Measurements from ENCODE around the gene NFASC. TPM values are rescaled to one million over a fixed set of nuclear protein-coding genes. Genes with fewer than 3 reads are reported as not detected.

NFASC gene
- total and polyA plus RNA-seq, 2 donors from 2014 or later = 23.2 to 29.9 TPM

DNA sequence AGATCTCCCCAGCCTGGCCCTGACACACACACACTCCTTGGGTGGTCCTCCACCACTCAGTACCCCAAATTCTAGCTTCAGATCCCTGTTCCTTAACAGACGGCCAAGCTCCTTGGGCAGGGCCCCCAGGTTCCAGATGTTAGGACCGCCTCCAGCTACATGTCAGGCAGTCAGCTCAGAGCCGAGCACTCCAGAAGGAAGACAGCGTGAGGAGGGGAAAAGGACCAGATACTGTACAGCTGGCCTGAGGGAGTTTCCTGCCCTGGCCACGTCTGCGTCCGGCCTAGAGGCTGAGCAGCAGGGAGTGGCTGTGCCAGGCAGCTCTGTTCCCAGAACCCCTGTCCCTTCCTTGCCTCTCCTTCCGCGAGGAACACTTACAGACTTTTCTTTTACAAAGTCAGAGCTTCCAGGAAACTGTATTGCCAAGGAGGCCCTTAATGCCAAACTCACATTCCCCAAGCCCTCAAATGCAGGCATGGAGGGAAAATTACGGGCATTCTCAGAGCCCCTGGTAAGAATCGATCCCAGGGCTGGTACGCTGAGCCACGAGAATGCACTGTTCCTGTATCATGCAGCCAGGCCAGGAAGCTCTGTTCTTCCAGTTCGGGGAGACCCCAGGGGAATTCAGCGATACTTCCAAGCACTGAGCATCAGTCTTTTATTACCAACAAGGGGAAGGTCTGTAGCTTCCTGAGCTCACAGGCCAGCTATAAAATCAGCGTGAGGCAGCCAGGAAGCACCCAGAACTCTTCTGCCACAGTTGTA, 127.1 kb downstream of the NFASC start:
- peak in 3 of 5 donors; percentile 35 to 81 (median 79) for DNase-seq
- H3K27ac ChIP-seq (ENCODE audit: low read depth in 2 of 2, low read length in 2 of 2) = no peak overlapping the region

DNA sequence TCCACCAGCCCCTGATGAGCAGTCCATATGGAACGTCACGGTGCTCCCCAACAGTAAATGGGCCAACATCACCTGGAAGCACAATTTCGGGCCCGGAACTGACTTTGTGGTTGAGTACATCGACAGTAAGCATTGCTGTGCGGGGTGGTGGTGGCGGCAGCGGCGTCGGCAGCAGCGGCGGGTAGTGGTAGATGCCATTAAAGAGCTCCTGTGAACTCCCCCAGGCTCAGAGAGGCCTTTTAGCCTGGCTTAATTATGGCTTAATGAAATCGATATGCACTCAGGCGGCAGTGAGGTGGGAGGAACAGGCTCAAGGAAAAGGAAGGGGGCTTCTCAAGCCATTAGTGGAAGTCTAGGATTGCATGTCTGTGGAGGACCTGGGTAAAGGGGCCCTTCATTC, 130.5 kb downstream of the NFASC start:
- FAIRE-seq = no peak
- intact Hi-C loops (cut with DNase I) = no loop called here
- peaks cover 0 to 6% (median 3%) of the 10 kb centered on the region in 3 donors for H3K4me1 ChIP-seq (ENCODE audit: control insufficient read depth in 2 of 3, insufficient read depth in 2 of 3, low read depth in 1 of 3, low read length in 3 of 3)
- no peak overlapping the region for H3K9ac ChIP-seq (ENCODE audit: low read length in 3 of 3)
- peak in 4 of 5 donors; percentile 66 to 80 (median 73) for DNase-seq
- no peaks in the 10 kb centered on the region for H3K36me3 ChIP-seq (ENCODE audit: control insufficient read depth in 2 of 3, insufficient read depth in 3 of 3, low read length in 3 of 3)
- H3K4me3 ChIP-seq (ENCODE audit: low read length in 3 of 3) = no peak overlapping the region
- no peaks in the 10 kb centered on the region for H3K9me3 ChIP-seq (ENCODE audit: control insufficient read depth in 2 of 3, insufficient read depth in 1 of 3, low read length in 3 of 3)
- H3K27me3 ChIP-seq (ENCODE audit: control insufficient read depth, insufficient read depth, low read length) = no peaks in the 10 kb centered on the region
- no peak overlapping the region for H3K27ac ChIP-seq (ENCODE audit: low read depth in 2 of 2, low read length in 2 of 2)
- TF ChIP-seq, protein P1, sequence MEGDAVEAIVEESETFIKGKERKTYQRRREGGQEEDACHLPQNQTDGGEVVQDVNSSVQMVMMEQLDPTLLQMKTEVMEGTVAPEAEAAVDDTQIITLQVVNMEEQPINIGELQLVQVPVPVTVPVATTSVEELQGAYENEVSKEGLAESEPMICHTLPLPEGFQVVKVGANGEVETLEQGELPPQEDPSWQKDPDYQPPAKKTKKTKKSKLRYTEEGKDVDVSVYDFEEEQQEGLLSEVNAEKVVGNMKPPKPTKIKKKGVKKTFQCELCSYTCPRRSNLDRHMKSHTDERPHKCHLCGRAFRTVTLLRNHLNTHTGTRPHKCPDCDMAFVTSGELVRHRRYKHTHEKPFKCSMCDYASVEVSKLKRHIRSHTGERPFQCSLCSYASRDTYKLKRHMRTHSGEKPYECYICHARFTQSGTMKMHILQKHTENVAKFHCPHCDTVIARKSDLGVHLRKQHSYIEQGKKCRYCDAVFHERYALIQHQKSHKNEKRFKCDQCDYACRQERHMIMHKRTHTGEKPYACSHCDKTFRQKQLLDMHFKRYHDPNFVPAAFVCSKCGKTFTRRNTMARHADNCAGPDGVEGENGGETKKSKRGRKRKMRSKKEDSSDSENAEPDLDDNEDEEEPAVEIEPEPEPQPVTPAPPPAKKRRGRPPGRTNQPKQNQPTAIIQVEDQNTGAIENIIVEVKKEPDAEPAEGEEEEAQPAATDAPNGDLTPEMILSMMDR (IDR thresholded peaks at IDR 0.05; ENCODE audit: borderline replicate concordance, extremely low read depth, insufficient read depth) = no peak

More for the DNA sequence above, 127.1 kb downstream of the NFASC start:
- Histone ChIP-seq H3K4me3 (ENCODE audit: low read length in 3 of 3) (no peak overlapping the region), H3K9ac (ENCODE audit: low read length in 3 of 3) (no peak overlapping the region), H3K4me1 (ENCODE audit: control insufficient read depth in 2 of 3, insufficient read depth in 2 of 3, low read depth in 1 of 3, low read length in 3 of 3) (peaks cover 0 to 2% (median 0%) of the 10 kb centered on the region in 3 donors), H3K36me3 (ENCODE audit: control insufficient read depth in 2 of 3, insufficient read depth in 3 of 3, low read length in 3 of 3) (no peaks in the 10 kb centered on the region), H3K27me3 (ENCODE audit: control insufficient read depth, insufficient read depth, low read length) (no peaks in the 10 kb centered on the region), H3K9me3 (ENCODE audit: control insufficient read depth in 2 of 3, insufficient read depth in 1 of 3, low read length in 3 of 3) (no peaks in the 10 kb centered on the region)
- intact Hi-C loops (cut with DNase I) = no loop called here
- FAIRE-seq = no peak
- TF ChIP-seq, protein P1 (IDR thresholded peaks at IDR 0.05; ENCODE audit: borderline replicate concordance, extremely low read depth, insufficient read depth) = no peak

DNA sequence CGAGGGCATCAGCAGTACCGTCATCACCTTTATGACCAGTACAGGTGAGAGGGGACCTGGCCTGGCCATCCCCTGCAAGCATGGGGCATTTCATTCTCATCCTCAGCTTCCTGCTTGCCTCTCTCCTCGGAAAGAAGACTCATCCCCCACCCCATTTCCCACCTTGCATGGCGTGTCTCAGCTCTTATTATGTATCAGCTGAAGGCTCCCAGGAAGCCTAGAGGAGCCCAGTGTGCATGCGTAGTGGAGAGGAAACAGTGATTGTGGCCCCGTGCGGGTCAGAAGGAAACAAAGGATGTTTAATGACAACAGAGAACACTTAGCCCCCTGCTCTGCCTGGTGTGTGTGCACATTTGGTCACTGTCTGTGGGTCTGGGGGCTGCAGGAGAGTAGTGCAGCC, 132.0 kb downstream of the NFASC start:
- TF ChIP-seq, protein P1 (IDR thresholded peaks at IDR 0.05; ENCODE audit: borderline replicate concordance, extremely low read depth, insufficient read depth) = no peak
- intact Hi-C loops (cut with DNase I) = no loop called here
- Histone ChIP-seq H3K4me3 (ENCODE audit: low read length in 3 of 3) (no peak overlapping the region), H3K9me3 (ENCODE audit: control insufficient read depth in 2 of 3, insufficient read depth in 1 of 3, low read length in 3 of 3) (no peaks in the 10 kb centered on the region), H3K4me1 (ENCODE audit: control insufficient read depth in 2 of 3, insufficient read depth in 2 of 3, low read depth in 1 of 3, low read length in 3 of 3) (peaks cover 0 to 6% (median 3%) of the 10 kb centered on the region in 3 donors), H3K27ac (ENCODE audit: low read depth in 2 of 2, low read length in 2 of 2) (no peak overlapping the region), H3K27me3 (ENCODE audit: control insufficient read depth, insufficient read depth, low read length) (no peaks in the 10 kb centered on the region), H3K9ac (ENCODE audit: low read length in 3 of 3) (no peak overlapping the region), H3K36me3 (ENCODE audit: control insufficient read depth in 2 of 3, insufficient read depth in 3 of 3, low read length in 3 of 3) (no peaks in the 10 kb centered on the region)
- DNase-seq = no peak
- no peak for FAIRE-seq

Measured in kidney (tissue), 14 donors.